GM18909 (cell line): ENCODE data around the gene FAM168A.
"Not testable (repeated sequence)": the region's sequence is repeated elsewhere in the genome, so short reads cannot be mapped to it uniquely, and the experiment has no call there.

Source experiments
- ATAC-seq: cut with Tn5 transposase; IDR thresholded peaks from one replicate; pipeline ENCODE4 v1.9.1; 2021; ENCODE audit warnings: mild to moderate bottlenecking; ENCODE audit not compliant: unreplicated experiment, poor library complexity

FAM168A gene

DNA sequence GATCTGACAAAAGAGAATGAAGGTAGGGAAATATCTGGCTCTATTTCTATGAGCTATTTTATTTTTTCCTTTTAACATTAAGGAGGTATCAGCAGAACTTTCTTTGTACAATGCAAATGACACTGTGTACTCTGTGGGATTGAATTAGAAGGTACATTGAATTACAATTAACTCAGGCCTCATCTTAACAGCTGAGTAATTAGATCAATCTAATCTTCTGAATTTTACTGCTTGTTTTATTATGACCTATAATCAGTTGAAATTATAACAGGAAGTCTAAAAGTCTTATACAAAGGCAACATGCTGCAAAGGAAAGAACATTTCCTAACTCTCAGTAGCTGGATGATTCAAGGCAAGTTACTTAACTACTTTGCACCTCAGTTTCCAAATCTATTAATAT, 151.9 kb downstream of the FAM168A start:
- ATAC-seq = no peak

DNA sequence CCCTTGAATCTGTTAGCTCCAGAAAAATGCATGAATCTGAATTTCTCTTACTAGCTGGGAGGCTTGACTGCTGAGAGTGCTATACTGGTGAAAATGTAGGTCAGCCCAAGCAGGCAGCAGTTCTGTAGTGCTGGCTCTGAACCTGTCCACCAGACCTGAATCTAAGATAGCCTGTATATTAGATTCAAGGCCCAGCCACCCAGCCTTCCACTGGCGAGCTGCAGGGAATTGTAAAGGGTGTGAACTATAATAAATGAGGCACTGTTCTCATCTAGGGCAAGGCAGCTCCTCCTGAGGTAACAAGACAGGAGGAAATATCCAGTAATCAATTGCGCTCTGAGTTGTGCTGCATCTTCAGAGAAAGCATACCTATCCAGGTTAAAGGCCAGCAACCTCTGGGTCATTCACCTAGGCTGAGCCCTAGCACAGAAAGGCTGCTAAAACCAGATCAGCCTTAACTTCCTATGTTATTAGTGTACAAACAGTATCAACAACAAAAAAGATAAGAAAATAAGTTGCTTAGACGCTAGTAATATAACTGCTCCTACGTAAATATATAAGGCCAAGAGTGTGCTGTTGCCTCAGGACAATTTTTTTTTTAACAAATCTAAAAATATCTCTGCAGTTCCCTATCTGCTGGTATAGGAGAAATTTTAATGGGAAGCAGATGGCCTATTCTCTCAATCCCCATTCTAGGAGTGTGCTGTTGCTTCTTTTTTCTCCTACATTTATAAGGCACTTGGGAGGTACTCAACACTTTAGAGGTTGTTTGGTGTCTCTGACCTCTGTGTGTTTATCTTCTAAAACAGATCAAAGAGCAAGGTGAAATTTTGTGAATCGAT, 158.7 kb downstream of the FAM168A start:
- no peak for ATAC-seq

DNA sequence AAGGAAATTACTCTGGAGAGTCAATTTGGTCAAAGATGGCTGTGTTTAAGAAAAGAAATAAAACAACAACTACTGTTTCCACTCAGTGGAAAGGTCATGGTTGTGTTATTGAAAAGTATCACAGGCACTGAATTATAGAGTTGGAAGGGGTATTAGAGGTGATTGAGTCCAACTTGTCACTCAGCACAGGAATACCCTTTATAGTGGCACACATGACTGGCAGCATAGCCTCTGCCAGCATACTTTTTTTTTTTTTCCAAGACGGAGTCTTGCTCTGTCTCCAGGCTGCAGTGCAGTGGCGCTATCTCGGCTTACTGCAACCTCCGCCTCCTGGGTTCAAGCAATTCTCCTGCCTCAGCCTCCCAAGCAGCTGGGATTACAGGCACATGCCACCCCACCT, 161.1 kb downstream of the FAM168A start:
- not testable (repeated sequence) for ATAC-seq

DNA sequence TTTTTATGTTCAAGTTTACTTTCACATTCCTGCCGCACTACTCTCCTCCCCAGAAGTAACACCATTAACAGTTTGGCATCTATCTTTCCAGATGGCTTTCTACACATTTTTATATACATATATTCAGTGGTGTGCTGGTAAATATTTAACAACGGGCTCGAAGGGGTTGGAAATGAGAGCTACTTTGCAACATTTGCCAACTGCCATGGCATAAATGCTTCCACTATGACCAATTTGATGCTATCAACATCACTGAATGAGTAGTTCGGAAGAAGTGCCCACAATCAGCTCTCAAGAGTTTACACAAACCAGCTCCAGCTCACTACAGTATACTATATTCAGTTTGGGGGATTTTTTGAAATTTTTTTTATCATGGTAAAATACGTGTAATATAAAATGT, 166.5 kb downstream of the FAM168A start:
- no peak for ATAC-seq

DNA sequence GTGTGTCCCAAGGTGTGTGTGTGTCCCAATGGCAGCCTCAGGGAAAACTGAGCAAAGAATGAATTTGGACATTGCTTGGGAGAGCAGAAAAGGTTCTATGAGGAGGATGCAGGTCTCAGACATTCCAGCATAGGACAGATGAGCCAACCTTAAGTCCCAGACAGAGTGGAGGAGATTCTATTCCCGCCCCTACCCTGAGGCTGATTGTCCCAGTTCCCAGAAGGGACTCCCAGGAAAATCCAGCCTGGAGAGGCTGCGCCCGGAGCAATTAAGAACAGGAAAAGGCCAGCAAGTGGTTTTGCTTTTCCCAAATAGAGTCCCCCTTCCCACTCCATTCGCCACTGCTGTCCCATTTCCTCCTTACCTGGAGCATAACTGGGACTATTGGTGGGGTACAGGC, 167.6 kb downstream of the FAM168A start:
- ATAC-seq = no peak

DNA sequence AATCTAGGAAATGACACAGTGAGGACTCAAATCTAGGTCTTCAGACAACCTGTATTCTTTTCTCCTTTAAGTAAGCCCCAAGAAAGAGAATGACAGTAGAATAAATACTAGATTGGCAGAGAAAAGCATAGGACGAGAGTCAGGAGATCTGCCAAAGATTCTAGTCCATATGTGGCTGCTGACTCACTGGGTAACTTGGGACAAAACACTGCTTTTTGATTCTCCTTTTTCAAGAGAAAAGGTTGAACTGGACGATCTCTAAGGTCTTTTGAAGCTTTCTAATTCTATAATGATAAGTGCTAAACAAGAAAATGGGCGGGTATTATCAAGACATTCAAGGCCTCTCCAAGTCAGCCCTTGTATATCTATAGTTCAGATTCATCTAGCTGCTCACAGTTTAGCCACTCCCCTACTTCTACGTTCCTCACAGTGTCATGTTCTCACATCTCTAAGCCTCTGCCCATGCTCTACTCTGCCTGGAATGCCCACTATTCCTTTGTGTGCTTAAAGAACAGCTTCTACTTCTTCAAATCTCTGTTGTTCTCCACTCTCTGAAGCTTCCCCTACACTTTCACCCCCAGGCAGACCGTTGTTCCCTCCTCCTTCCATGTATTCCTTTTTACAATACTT, 168.7 kb downstream of the FAM168A start:
- no peak for ATAC-seq

DNA sequence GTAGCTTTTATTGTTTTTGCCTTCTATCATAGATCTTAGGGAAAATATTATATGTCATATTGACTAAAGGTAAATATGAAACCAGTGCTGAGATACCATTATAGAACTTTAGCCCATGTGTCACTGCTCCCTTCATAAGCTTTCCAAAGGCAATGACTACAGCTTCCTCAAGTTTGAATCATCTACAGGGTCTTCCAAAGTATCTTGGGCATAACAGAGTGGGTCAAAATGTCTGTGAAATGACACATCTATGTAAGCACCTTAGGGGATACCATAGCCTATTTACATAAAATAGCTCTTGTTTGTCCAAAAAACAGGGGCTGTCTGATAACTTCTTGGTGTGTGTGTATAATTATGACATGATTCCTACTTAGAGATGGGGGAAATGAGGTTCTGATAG, 169.2 kb downstream of the FAM168A start:
- ATAC-seq = no peak

DNA sequence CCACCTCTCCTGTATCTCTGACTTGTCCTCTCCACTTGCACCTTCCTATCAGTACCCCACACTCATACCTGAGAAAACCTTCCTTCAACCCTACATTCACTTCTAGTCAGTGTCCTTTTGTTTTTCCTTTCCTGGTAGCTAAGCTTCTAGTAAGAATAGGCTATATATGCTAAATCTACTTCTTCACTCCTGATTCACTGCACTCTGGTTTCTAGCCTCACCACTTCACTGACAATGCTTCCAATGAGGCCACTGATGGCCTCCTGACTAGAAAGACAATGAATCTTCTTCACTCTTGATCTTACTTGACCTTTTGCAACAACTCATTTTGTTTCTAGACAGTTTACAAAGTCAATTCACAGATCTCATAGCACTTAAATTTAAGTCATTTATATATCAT, 169.7 kb downstream of the FAM168A start:
- no peak for ATAC-seq

DNA sequence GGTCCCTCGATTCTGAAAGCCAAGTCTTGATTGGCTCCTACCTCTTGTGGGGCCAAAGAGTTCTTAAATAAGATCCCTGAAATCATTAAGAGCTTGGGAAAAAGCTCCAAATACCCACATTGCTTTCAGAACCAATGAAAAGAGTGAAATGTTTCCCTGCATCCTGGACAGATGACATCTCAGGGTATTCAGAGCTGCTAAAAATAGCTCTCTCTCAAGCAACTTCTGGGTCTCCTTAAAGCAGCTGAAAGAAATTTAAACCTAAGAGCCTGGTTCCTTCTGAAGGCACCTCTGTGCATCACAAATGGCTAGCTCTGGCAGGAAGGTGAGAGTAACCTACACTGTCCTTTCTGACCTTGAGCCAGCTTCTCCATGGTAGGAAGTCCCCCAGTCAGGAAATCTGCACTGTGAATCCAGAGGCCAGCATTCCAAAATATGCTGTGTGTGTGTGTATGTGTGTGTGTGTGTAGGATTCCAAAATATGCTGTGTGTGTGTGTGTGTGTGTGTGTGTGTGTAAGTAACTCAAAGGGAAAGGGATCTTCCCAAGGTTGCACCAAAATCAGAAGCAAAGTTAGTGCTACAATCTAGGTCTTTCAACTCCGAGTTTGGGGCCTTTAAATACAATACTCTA, 171.6 kb downstream of the FAM168A start:
- no peak for ATAC-seq

DNA sequence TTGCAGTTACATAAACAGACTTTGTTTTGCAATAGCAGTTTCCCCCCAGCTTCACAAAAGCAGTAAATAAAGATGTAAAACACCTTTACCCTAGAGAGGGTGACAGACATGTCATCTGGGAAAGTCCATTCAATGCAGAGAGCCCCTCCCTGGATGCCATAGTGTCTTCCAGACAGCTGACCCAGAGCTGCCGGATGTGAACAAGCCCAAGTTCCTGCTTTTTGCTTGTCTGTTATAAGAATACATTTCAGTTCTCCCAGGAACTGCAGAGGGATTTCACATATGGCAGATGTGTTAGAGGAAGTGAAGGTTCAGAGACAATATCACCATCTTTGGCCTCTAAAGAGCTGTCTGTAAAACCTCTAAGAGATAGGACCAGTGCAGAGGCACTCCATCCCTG, 172.8 kb downstream of the FAM168A start:
- no peak for ATAC-seq

DNA sequence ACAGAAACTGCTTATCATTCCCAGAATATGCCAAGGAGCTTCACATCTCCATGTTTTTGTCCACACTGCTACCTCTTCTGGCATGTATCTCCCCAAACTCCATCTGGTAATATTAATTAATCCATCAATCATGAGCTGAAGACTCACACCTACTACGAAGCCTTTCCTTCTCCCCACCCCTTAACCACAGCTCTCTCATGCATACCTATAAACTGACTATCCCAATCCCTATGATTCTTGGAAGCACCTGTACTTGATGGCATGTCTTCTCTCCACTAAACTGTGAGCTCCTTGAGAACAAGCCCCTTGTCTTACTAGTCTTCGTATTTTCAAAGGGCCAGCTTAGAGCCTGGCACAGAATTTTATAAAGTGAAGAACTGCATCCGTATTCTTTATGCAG, 174.4 kb downstream of the FAM168A start:
- no peak for ATAC-seq

DNA sequence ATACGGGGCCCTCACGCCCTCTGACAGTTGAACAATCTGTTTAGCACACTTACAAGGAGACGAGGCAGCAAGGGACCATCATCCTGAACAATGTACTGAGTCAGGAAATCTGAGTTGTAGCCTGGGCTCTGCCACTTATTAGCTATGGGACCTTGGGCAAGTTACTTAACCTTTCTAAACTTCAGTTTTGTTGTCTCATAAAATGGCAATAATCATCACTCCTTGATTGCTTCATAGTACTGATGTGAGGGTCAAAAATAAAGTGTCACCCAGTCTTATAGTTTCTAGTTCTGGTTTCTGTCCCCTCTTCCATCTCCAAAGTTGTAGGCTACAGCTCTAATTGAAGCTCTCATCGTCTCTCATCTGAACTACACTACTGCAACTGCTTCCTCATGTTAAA, 175.0 kb downstream of the FAM168A start:
- no peak for ATAC-seq

DNA sequence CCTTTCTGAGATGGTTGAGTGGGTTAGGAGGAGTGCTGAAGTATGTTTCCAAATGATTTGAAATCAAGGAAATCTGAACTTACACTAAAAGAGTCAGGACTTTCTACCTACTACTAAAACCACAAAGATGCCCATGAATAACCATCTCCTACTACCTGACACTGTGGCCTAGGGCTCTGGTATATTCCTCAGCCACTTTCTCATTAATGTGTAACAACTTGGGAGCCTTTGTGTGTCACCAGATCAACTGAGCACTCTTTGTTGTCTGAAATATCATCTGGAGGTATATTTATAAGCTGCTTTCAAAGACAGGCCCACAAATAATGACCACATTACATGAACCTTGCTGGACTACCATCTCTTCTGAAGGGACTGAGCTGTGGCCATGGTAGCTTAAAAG, 177.8 kb downstream of the FAM168A start:
- no peak for ATAC-seq

DNA sequence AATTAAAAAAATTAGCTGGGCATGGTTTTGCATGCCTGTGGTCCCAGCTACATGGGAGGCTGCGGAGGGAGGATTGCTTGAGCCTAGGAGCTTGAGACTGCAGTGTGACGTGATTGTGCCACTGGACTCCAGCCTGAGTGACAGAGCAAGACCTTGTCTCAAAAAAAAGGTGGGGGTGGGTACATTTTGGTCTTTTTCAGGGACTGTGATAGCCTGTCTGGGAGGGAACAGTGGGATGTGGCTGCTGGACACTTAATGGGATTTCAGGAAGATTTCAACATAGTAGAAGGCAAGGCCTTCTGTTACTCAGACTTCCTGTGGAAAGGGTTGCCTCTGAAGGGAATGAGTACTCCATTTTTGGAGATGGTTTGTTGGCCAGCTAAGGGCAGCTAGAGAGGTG, 181.1 kb downstream of the FAM168A start:
- ATAC-seq = no peak

DNA sequence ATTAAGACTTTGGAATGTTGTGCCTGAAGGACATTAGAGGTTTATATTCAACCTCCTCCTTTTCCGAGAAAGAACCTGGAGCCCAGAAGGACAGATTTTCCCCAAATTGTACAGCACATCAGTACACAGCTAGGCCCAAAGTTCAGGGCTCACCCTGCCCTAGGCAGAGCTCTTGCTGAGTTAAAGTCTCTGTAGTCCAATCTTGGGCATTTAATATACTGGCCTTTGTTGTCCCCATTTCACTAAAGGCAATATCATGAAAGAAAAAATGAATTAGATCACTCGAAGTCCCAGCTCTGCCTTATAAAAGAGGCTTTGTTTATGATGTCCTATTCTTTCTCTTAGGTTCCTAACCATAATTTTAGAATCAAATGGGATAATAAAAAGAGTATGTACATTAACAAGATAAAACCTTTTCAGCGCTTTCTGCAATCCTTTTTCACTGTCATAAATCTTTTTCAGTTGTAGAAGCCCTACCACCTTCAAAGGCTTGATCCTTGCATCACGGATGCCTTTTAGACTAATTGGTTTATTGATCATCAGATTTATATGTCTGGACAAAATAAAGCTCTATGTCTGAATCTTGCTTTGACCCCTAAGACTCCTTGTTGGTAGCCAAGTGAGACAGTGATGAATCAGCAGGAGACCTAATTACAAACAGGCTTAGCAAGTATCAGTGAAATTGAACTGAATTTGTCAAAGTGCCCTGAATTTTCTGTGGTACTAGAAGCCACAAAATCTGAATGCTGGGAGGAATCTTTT, 181.9 kb downstream of the FAM168A start:
- no peak for ATAC-seq

DNA sequence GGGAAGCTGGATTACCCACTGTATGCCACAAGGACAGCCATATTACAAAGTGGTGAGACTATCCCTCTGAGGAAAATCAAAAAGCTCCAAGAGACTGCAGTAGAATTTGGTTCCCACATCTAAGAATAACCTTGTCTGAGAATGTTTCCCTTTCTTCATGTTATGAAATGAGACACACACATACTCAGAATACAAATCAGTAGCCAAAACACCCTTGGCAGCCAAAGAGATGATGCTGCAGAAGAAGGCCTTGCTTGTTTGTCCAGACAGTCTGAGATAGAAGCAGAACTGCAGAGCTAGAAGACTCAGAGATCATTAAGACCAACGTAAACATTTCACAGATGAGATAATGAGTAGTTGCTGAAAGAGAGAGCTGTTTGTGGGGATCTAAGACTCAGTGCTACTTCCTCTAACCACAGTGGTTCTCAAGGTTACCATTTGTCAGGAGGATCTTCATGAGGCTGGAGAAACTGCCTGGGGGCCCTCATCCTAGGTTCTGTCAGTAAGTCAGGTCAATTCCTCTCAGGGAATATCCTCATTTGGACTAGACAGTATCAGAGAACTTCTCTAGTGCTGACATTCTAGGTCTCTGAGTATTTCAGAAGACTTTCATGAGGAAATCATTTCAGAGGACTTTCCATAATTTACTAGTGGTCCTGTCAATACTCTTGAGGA, 182.8 kb downstream of the FAM168A start:
- no peak for ATAC-seq

DNA sequence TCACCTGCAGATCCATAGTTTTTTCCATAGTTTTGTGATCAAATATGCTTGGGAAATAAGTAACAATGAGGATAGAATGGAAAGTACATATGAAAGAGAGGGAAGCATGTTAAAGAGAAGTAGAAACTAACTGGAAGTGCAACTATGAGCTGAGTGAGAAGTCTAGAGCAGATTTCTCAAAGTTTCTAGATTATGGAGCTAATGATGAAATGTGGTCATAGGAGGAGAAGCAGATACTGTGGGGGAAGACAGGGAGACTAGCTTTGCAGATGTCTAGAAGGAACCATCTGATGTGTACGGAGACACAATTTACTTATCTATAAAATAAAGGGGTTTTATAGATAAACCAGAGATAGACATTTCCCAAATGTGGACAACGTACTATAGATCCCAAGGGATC, 184.7 kb downstream of the FAM168A start:
- no peak for ATAC-seq

DNA sequence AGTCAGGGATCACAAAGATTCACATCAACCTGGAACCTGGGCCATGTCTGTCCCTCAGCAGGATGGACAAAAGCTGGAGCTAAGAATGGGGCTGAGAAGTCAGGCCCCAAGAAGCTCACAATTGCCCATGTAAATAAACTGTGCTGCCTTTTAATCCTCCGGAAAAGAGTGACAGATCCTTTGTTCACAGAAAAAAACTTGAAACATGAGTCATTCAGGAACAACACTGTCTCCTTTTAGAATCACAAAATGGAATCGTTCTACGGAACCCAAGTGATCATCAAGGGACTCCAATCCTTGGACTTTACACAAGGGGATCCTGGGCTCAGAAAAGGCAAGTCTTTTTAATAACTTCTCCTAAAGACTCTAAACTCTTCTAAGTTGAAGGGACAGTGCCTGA, 185.6 kb downstream of the FAM168A start:
- no peak for ATAC-seq

DNA sequence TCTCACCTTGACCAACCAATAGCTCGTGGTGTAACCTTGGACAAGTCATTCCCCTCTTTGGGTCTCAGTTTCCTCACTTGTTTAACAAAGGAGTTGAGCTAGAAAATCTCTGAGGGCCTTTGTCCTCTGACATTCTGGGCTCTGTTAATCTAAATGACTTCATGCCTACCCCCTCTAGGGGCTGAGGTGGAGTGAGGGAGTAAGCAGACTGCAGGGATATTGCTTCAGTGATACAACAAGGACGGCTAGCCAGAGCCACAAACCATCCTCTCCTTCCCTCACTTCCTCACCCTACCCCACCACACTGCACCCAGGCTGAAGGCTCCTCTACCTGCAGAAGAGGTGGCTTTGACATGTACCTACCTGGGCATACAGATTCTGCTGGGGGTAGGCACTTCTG, 186.9 kb downstream of the FAM168A start:
- ATAC-seq = no peak

DNA sequence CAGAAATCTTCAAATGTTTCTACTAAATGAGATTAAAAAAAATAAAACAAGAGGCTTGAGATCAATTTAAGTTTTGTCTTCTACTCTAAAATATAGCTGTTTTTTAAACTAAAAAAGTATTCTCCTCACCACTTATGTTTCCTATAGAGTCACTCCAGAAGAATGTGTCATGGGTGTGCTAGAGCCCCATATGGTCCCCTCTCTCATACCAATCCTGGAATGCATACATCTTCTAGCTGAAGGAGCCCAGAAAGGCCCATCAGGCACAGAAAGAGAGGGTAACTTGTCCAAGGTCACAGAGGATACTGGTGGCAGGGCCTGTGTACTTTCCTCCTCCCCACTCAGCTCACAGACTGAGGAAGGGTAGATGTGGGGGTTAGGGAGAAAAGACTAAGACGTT, 187.3 kb downstream of the FAM168A start:
- no peak for ATAC-seq
